ENCODE measurements around the gene WWOX. TPM values are rescaled to one million over a fixed set of nuclear protein-coding genes. Genes with fewer than 3 reads are reported as not detected.

WWOX gene
- total and polyA plus RNA-seq, 3 donors from 2014 or later, result 20.6 to 76.7 (median 64.1) TPM

DNA sequence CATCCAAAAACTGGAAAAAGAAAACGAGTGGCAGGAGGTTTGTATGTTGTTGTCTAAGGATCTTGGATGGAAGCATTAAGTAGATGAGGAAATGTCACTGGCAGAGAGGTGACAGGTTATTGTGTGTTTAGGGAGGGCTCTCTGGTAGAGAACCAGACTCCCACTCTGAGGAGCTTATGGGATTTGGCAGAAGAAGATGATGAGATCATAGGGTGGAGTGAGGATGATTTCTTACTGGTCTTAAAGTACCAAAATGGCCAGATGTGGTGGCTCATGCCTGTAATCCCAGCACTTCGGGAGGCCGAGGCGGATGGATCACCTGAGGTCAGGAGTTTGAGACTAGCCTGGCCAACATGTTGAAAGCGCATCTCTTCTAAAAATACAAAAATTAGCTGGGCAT is 9.0 kb downstream of the WWOX start:
- DNase-seq, result no peak
- Histone ChIP-seq H3K36me3 (ENCODE audit: low read depth, missing control alignments) (no peaks in the 10 kb centered on the region), H3K4me1 (no peaks in the 10 kb centered on the region), H3K27me3 (no peaks in the 10 kb centered on the region), H3K27ac (no peak overlapping the region), H3K9me3 (no peaks in the 10 kb centered on the region), H3K4me3 (no peak overlapping the region)
- 92 to 96% methylated on average over 5 of the region's 5 CpGs for WGBS, 2 donors
- intact Hi-C loops (cut with DNase I; ENCODE audit: low total_unique reads), result no loop called here
- TF ChIP-seq, protein P1, sequence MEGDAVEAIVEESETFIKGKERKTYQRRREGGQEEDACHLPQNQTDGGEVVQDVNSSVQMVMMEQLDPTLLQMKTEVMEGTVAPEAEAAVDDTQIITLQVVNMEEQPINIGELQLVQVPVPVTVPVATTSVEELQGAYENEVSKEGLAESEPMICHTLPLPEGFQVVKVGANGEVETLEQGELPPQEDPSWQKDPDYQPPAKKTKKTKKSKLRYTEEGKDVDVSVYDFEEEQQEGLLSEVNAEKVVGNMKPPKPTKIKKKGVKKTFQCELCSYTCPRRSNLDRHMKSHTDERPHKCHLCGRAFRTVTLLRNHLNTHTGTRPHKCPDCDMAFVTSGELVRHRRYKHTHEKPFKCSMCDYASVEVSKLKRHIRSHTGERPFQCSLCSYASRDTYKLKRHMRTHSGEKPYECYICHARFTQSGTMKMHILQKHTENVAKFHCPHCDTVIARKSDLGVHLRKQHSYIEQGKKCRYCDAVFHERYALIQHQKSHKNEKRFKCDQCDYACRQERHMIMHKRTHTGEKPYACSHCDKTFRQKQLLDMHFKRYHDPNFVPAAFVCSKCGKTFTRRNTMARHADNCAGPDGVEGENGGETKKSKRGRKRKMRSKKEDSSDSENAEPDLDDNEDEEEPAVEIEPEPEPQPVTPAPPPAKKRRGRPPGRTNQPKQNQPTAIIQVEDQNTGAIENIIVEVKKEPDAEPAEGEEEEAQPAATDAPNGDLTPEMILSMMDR (IDR thresholded peaks at IDR 0.05), result no peak
- no peak for TF ChIP-seq POLR2A (IDR thresholded peaks at IDR 0.05)

DNA sequence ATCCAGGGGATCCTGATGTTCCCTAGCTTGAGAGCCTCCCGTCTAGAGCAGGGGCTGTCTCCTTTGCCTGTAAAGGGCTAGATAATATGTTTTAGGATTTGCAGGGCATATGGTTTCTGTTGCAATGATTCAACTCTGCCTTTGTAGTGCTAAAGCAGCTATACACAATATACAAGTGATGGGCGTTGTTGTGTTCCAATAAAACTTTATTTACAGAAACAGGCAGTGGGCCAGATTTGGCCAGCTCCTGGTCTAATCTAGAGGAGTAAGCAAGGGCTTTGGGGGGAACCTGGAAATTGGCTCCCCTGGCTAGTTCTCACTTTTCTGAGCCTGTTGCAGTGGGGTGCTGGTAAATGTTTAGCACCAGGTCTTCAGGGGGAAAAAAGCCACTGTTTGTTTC is 13.8 kb downstream of the WWOX start:
- Histone ChIP-seq H3K4me3 (no peak overlapping the region), H3K27ac (no peak overlapping the region), H3K4me1 (no peaks in the 10 kb centered on the region), H3K9me3 (no peaks in the 10 kb centered on the region), H3K27me3 (no peaks in the 10 kb centered on the region), H3K36me3 (ENCODE audit: low read depth, missing control alignments) (no peaks in the 10 kb centered on the region)
- intact Hi-C loops (cut with DNase I; ENCODE audit: low total_unique reads), result no loop called here
- TF ChIP-seq, protein P1 (IDR thresholded peaks at IDR 0.05), result no peak
- no peak for TF ChIP-seq POLR2A (IDR thresholded peaks at IDR 0.05)
- 90 to 100% methylated on average over 2 of the region's 2 CpGs for WGBS, 2 donors
- DNase-seq, result no peak

- H3K36me3 ChIP-seq (ENCODE audit: low read depth, missing control alignments), result no peaks in the 10 kb centered on the region
- no peak overlapping the region for H3K27ac ChIP-seq
- TF ChIP-seq, protein P1 (IDR thresholded peaks at IDR 0.05), result no peak
- TF ChIP-seq POLR2A (IDR thresholded peaks at IDR 0.05), result no peak
- no peak for DNase-seq
- no peaks in the 10 kb centered on the region for H3K4me1 ChIP-seq
- H3K4me3 ChIP-seq, result no peak overlapping the region
- intact Hi-C loops (cut with DNase I; ENCODE audit: low total_unique reads), result no loop called here
- H3K27me3 ChIP-seq, result no peaks in the 10 kb centered on the region
- 84 to 96% methylated on average over 5 of the region's 5 CpGs for WGBS, 2 donors
- no peaks in the 10 kb centered on the region for H3K9me3 ChIP-seq
Observed at GRCh38 chr16:78115659-78116058, 16.2 kb downstream of the WWOX start.

GRCh38 chr16:78116946-78117345 is 17.5 kb downstream of the WWOX start:
- Histone ChIP-seq H3K36me3 (ENCODE audit: low read depth, missing control alignments) (no peaks in the 10 kb centered on the region), H3K4me1 (no peaks in the 10 kb centered on the region), H3K9me3 (no peaks in the 10 kb centered on the region), H3K27me3 (no peaks in the 10 kb centered on the region), H3K27ac (no peak overlapping the region), H3K4me3 (no peak overlapping the region)
- WGBS, 2 donors, result 76% methylated on average over 4 of the region's 4 CpGs
- no peak for DNase-seq
- TF ChIP-seq, protein P1 (IDR thresholded peaks at IDR 0.05), result no peak
- TF ChIP-seq POLR2A (IDR thresholded peaks at IDR 0.05), result no peak
- intact Hi-C loops (cut with DNase I; ENCODE audit: low total_unique reads), result no loop called here

DNA sequence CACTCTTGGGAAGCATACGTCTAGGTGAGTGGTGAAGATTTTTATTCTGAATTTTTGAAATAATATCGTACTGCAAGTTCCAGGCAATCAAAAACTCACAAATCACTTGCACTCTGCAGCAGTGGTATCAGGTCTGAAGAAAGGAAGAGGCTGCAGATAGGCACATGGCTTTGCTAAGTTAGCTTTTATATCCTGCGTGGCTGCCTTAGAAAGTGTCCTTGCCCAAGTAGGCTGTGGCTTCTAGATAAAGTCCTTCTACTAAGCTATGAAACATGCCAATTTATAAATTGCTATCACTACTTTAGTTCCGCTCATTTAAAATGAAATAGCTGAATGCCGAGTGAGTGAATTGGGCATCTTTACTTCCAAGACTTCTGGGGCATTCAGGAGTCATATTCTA is 17.9 kb downstream of the WWOX start:
- no peaks in the 10 kb centered on the region for H3K27me3 ChIP-seq
- H3K4me3 ChIP-seq, result no peak overlapping the region
- H3K27ac ChIP-seq, result no peak overlapping the region
- intact Hi-C loops (cut with DNase I; ENCODE audit: low total_unique reads), result no loop called here
- TF ChIP-seq POLR2A (IDR thresholded peaks at IDR 0.05), result no peak
- TF ChIP-seq, protein P1 (IDR thresholded peaks at IDR 0.05), result no peak
- H3K9me3 ChIP-seq, result no peaks in the 10 kb centered on the region
- H3K36me3 ChIP-seq (ENCODE audit: low read depth, missing control alignments), result no peaks in the 10 kb centered on the region
- H3K4me1 ChIP-seq, result no peaks in the 10 kb centered on the region
- 78 to 83% methylated on average over 5 of the region's 5 CpGs for WGBS, 2 donors
- no peak for DNase-seq
